Cardiac muscle cell (in vitro differentiated cells and primary cell): Measurements from ENCODE around the gene APLN. TPM values are rescaled to one million over a fixed set of nuclear protein-coding genes. Genes with fewer than 3 reads are reported as not detected.

ENCODE experiments used
- DNase-seq, 2 donors: peaks; one replicate each; pipeline versions ENCODE4 v3.0.0 to v3.0.0-alpha.2; 2010 to 2017; ENCODE audit warnings: low read depth in 1 of 2, low spot score in 1 of 2
- H3K27ac ChIP-seq: fragments of 200-600 bp; sonication (generic); 2 replicates; pipeline ENCODE4 v1.5.1; 2016
- H3K27me3 ChIP-seq: fragments of 200-600 bp; sonication (generic); 2 replicates; pipeline ENCODE4 v1.6.0; 2016; ENCODE audit warnings: control low read depth
- H3K36me3 ChIP-seq: fragments of 200-600 bp; sonication (generic); 2 replicates; pipeline ENCODE4 v1.5.1; 2016; ENCODE audit warnings: control low read depth
- H3K4me1 ChIP-seq: fragments of 200-600 bp; sonication (generic); 2 replicates; pipeline ENCODE4 v1.8.1; 2017; ENCODE audit warnings: low read depth, mild to moderate bottlenecking, mixed run types
- H3K4me3 ChIP-seq: fragments of 200-600 bp; sonication (generic); 2 replicates; pipeline ENCODE4 v1.5.1; 2016; ENCODE audit warnings: mild to moderate bottlenecking
- H3K9me3 ChIP-seq: fragments of 200-600 bp; sonication (generic); 2 replicates; pipeline ENCODE4 v1.5.1; 2017; ENCODE audit warnings: low read depth, mild to moderate bottlenecking, control low read depth
- CTCF ChIP-seq: IDR thresholded peaks from 2 replicates; pipeline ENCODE4 v1.5.1; 2012; ENCODE audit warnings: low read depth, mild to moderate bottlenecking, low read length
- polyA plus RNA-seq: library from polyadenylated mRNA; unstranded; fragments of >200 nt; fragmentation: Nextera tagmentation; extraction: Ambion mirVana; gene quantifications from 2 replicates; pipeline ENCODE4 v1.2.1, GENCODE V29; 2016
- total RNA-seq: library from RNA; depleted of rRNA; stranded (reverse); fragments of >200 nt; gene quantifications from 2 replicates; pipeline ENCODE4 v1.2.3, GENCODE V29; 2016

The APLN gene
- total and polyA plus RNA-seq, 2 experiments from 2014 or later = 0.45 to 1.1 TPM

GRCh38 chrX:129631849-129632248 is 22.9 kb downstream of the APLN start:
- no peak for DNase-seq
- H3K27ac ChIP-seq = no peak overlapping the region
- H3K36me3 ChIP-seq = no peaks in the 10 kb centered on the region
- TF ChIP-seq CTCF = no peak
- no peak overlapping the region for H3K4me3 ChIP-seq
- H3K27me3 ChIP-seq = no peaks in the 10 kb centered on the region
- H3K9me3 ChIP-seq = no peaks in the 10 kb centered on the region
- H3K4me1 ChIP-seq = no peaks in the 10 kb centered on the region

GRCh38 chrX:129629837-129630236 is 24.9 kb downstream of the APLN start:
- no peak overlapping the region for H3K4me3 ChIP-seq
- no peak overlapping the region for H3K27ac ChIP-seq
- H3K4me1 ChIP-seq = no peaks in the 10 kb centered on the region

GRCh38 chrX:129626026-129626425 is 28.7 kb downstream of the APLN start:
- Histone ChIP-seq H3K36me3 (no peaks in the 10 kb centered on the region), H3K9me3 (no peaks in the 10 kb centered on the region), H3K4me1 (no peaks in the 10 kb centered on the region), H3K27me3 (no peaks in the 10 kb centered on the region), H3K4me3 (no peak overlapping the region), H3K27ac (no peak overlapping the region)
- TF ChIP-seq CTCF = no peak
- peak in 1 of 2 donors; percentile 25 for DNase-seq

More at GRCh38 chrX:129629837-129630236, 24.9 kb downstream of the APLN start:
- peak in 1 of 2 donors; percentile 25 for DNase-seq
- Histone ChIP-seq H3K9me3 (no peaks in the 10 kb centered on the region), H3K36me3 (no peaks in the 10 kb centered on the region), H3K27me3 (no peaks in the 10 kb centered on the region)
- no peak for TF ChIP-seq CTCF

- DNase-seq = peak in 1 of 2 donors; percentile 95
- no peaks in the 10 kb centered on the region for H3K4me1 ChIP-seq
- H3K27ac ChIP-seq = no peak overlapping the region
- no peaks in the 10 kb centered on the region for H3K27me3 ChIP-seq
- no peak for TF ChIP-seq CTCF
- H3K4me3 ChIP-seq = no peak overlapping the region
- no peaks in the 10 kb centered on the region for H3K36me3 ChIP-seq
- H3K9me3 ChIP-seq = no peaks in the 10 kb centered on the region
These were observed 31.9 kb downstream of the APLN start for GRCh38 chrX:129622757-129623301.

- H3K4me3 ChIP-seq = no peak overlapping the region
- peak in 1 of 2 donors; percentile 17 for DNase-seq
- no peaks in the 10 kb centered on the region for H3K4me1 ChIP-seq
- no peaks in the 10 kb centered on the region for H3K27me3 ChIP-seq
- H3K9me3 ChIP-seq = no peaks in the 10 kb centered on the region
- TF ChIP-seq CTCF = no peak
- H3K36me3 ChIP-seq = no peaks in the 10 kb centered on the region
- H3K27ac ChIP-seq = no peak overlapping the region
These were observed 35.8 kb downstream of the APLN start for GRCh38 chrX:129618997-129619396.
